GM23338 (cell line): Measurements from ENCODE around the gene APC.

Source experiments
- CTCF ChIP-seq, 2 experiments: fragments of 200-600 bp in 1 of 2; sonication (generic) in 1 of 2; conservative IDR thresholded peaks; 2 replicates each; pipeline versions ENCODE4 v1.5.1 to v1.6.1; 2016 to 2017; ENCODE audit warnings: antibody characterized with exemption in 2 of 2, low read depth in 2 of 2, mild to moderate bottlenecking in 2 of 2, moderate library complexity in 1 of 2
- STAT1 ChIP-seq: IDR thresholded peaks from one replicate; pipeline ENCODE4 v1.6.1; 2016; ENCODE audit warnings: antibody characterized with exemption; ENCODE audit not compliant: unreplicated experiment

- TF ChIP-seq STAT1 (no peak), CTCF (conservative IDR thresholded peaks at IDR 0.05; ENCODE audit: low read depth in 2 of 2) (no peak)
Measured at GRCh38 chr5:112732131-112732530, 5.6 kb upstream of the APC start.
